Measurements from ENCODE around the gene DLG2. TPM values are rescaled to one million over a fixed set of nuclear protein-coding genes. Genes with fewer than 3 reads are reported as not detected.
A peak's percentile ranks its signal among the peaks of the same experiment; 100 is the strongest.

The DLG2 gene
- total and polyA plus RNA-seq, 2 of the 8 experiments (the other 6 are each of a cell fraction or from before 2014, with no cell fraction given), result 1.7 to 14.3 TPM

DNA sequence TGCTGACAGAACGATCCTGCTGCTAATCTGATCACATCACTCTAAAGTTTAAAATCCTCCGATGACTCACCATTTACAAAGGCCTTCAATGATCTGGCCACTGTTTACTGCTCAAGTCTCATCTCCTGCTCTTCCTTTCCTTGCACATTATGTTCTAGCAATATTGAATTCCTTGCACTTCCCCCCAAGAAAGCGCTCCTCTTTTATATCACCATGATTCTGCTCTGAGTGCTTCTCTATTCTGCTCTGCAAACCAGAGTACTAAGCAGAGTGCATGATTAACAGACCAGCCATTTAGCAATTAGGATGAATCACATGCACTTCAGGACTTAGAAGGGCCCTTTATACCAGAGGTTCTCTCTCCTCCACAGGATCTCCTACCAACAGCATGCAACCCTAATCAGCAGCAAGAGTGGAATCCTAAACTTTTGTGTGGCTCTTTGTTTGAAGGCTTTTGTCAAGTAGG lies 1218.2 kb downstream of the DLG2 start:
- Histone ChIP-seq H4K91ac (replicated peaks; ENCODE audit: insufficient read length, low read length) (no peak overlapping the region), H3K79me2 (ENCODE audit: control insufficient read depth in 1 of 2, insufficient read depth in 2 of 2, low read length in 2 of 2) (no peaks in the 10 kb centered on the region), H3K27ac (ENCODE audit: low read depth, low read length) (no peak overlapping the region), H3K4ac (replicated peaks; ENCODE audit: insufficient read length, low read depth, low read length) (no peak overlapping the region), H3K14ac (ENCODE audit: insufficient read length) (no peak overlapping the region), H3K23me2 (ENCODE audit: low read depth, low read length) (no peaks in the 10 kb centered on the region), H3K23ac (ENCODE audit: insufficient read length) (no peak overlapping the region), H3K9ac (replicated peaks in 1 of 4; ENCODE audit: extremely low read depth in 1 of 4, low read depth in 3 of 4, low read length in 3 of 4) (no peak overlapping the region), H3K4me2 (ENCODE audit: insufficient read depth in 1 of 2, low read depth in 2 of 2, low read length in 2 of 2) (no peak overlapping the region; a peak in 1 of 4 replicates), H3K4me3 (ENCODE audit: extremely low read depth in 1 of 4, insufficient read depth in 2 of 4, low read depth in 3 of 4, low read length in 4 of 4) (no peak overlapping the region), H3K56ac (replicated peaks; ENCODE audit: insufficient read length, low read depth, low read length) (no peak overlapping the region), H3K27me3 (replicated peaks in 1 of 4; ENCODE audit: control insufficient read depth in 3 of 4, extremely low read depth in 1 of 4, insufficient read depth in 3 of 4, low read length in 3 of 4) (no peaks in the 10 kb centered on the region), H2BK120ac (replicated peaks; ENCODE audit: low read depth, low read length) (no peak overlapping the region), H3K18ac (ENCODE audit: extremely low read depth, low read length) (peak overlapping the region; percentile 53; the same call in 1 of the 2 replicates), H3K4me1 (replicated peaks in 1 of 4; ENCODE audit: control insufficient read depth in 3 of 4, insufficient read depth in 4 of 4, low read length in 3 of 4) (peaks cover 0 to 8% (median 5%) of the 10 kb centered on the region in 4 experiments; a peak in 4 of 7 replicates), H2AK5ac (ENCODE audit: low read depth, low read length) (0 out of 2 replicates have a peak overlapping the region, but pooled peaks have one; percentile 61), H4K5ac (ENCODE audit: insufficient read length, low read depth, low read length) (no peak overlapping the region), H2BK20ac (ENCODE audit: low read length) (no peak overlapping the region), H4K8ac (ENCODE audit: extremely low read depth, insufficient read depth, low read length) (no peak overlapping the region), H3K9me3 (ENCODE audit: insufficient read depth in 2 of 2, low read depth in 1 of 2, low read length in 1 of 2) (no peaks in the 10 kb centered on the region), H4K20me1 (replicated peaks in 1 of 2; ENCODE audit: control insufficient read depth in 1 of 2, insufficient read depth in 2 of 2, low read length in 2 of 2) (no peaks in the 10 kb centered on the region), H2BK15ac (ENCODE audit: low read length) (no peak overlapping the region), H3K36me3 (ENCODE audit: control insufficient read depth in 2 of 4, insufficient read depth in 4 of 4, low read length in 3 of 4) (no peaks in the 10 kb centered on the region), H3K79me1 (ENCODE audit: low read depth, low read length) (no peaks in the 10 kb centered on the region), H2BK5ac (ENCODE audit: low read depth, low read length) (no peak overlapping the region), H2BK12ac (ENCODE audit: low read depth, low read length) (no peak overlapping the region; the same call in 1 of the 2 replicates), H2AFZ (ENCODE audit: low read length) (no peak overlapping the region)
- CTCF ChIA-PET (ENCODE audit: partially characterized antibody), result interaction anchor here (1.6 kb wide), 1 partner anchor 10 kb away, joined by 5 read pairs; no protein-coding TSS in a partner anchor
- FAIRE-seq, result no peak
- no peak for TF ChIP-seq HDAC2 (IDR thresholded peaks at IDR 0.05; ENCODE audit: borderline replicate concordance in 1 of 2, low read depth in 2 of 2, low read length in 2 of 2)
- TF ChIP-seq JUND (IDR thresholded peaks at IDR 0.05; ENCODE audit: low read length), result no peak
- no peak for TF ChIP-seq YY1 (IDR thresholded peaks at IDR 0.05; ENCODE audit: low read depth, low read length)
- TF ChIP-seq GABPA (IDR thresholded peaks at IDR 0.05; ENCODE audit: borderline replicate concordance, insufficient read depth, low read length), result no peak
- no peak for TF ChIP-seq EZH2 (IDR thresholded peaks at IDR 0.05; ENCODE audit: low read depth, low read length, severe bottlenecking)
- no peak for TF ChIP-seq CHD2 (IDR thresholded peaks at IDR 0.05; ENCODE audit: low read length)
- no peak for TF ChIP-seq BRCA1 (IDR thresholded peaks at IDR 0.05; ENCODE audit: low read depth, low read length)
- no peak for DNase-seq (ENCODE audit: low read depth in 1 of 2, low spot score in 2 of 2)
- POLR2A ChIA-PET (ENCODE audit: partially characterized antibody), result no interaction called here
- 94% methylated on average over 3 of the region's 3 CpGs; no CpG with 5 or more reads in 1 of the 2 experiments for WGBS, 2 experiments (ENCODE audit: extremely low coverage in 1 of 2, insufficient coverage in 1 of 2, insufficient read length in 1 of 2, insufficient replicate concordance in 2 of 2, low coverage in 1 of 2, low lambda C conversion rate in 2 of 2, missing lambda C conversion rate in 1 of 2)
